ENCODE results near the gene TPP1.

DNA sequence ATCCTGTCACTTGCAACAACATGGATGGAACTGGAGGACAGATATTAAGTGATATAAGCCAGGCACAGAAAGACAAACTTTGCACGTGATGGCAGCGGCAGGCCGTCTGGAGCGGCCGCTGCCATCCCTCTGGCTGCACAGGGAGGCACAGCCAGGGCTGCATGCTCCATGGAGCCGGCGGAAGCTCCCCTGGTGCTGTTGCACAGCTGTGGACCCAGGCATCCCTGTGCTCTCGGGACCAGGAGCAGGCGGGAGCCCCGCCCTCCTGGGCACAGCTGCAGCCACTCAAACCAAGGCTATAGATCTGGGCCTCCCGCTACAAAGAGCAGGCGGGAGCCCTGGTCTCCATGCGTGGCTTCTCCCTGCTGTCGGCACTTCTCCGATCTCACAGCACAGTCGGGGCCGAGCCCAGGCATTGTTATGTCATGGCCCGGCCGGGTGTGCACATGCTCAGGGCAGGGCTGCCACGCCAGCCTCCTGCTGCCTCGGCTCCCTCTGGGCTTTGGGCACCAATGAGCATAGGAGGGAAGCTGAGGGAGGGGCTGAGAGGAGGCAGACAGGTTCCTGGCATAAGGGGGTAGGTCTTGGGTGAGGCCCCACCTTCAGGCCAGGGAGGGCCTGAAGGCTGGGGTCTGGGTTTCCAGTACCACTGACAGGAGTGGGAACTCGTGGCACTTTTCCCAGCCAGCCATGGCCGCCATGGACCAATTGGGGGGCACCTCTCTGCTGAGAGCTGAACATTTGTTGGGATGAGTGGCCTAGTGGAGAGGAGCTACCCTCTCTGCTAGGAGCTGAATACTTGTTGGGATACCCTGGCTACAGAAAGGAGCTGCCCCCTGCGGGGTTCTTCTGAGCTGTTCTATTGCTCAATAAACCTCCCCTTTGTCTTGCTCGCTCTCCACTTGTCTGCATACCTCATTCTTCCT lies 32.5 kb downstream of the TPP1 start:
- TF ChIP-seq CTCF (IDR thresholded peaks at IDR 0.05; ENCODE audit: low read depth, low read length) (no peak), POLR2A (IDR thresholded peaks at IDR 0.05; ENCODE audit: extremely low read depth, insufficient read length) (no peak)
- TF ChIP-seq, protein P1, sequence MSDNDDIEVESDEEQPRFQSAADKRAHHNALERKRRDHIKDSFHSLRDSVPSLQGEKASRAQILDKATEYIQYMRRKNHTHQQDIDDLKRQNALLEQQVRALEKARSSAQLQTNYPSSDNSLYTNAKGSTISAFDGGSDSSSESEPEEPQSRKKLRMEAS (IDR thresholded peaks at IDR 0.05; ENCODE audit: low read depth, low read length): no peak

Measured in NB4 (cell line).